HG03135 (cell line): Measurements from ENCODE around the gene ZNF735.
"Not testable (repeated sequence)": the region's sequence is repeated elsewhere in the genome, so short reads cannot be mapped to it uniquely, and the experiment has no call there.

Source experiments
- ATAC-seq: cut with Tn5 transposase; IDR thresholded peaks from one replicate; pipeline ENCODE4 v1.9.1; 2021; ENCODE audit warnings: mild to moderate bottlenecking, moderate library complexity; ENCODE audit not compliant: unreplicated experiment

ZNF735 gene

GRCh38 chr7:64206903-64207302, at the start of gene ZNF735:
TSS of gene ZNF735 (plus strand) at chr7:64207203. CDS start at chr7:64207203, 0 bp downstream.
- no peak for ATAC-seq

- not testable (repeated sequence) for ATAC-seq
Measured at GRCh38 chr7:64170974-64171373, 36.0 kb upstream of the ZNF735 start.

DNA sequence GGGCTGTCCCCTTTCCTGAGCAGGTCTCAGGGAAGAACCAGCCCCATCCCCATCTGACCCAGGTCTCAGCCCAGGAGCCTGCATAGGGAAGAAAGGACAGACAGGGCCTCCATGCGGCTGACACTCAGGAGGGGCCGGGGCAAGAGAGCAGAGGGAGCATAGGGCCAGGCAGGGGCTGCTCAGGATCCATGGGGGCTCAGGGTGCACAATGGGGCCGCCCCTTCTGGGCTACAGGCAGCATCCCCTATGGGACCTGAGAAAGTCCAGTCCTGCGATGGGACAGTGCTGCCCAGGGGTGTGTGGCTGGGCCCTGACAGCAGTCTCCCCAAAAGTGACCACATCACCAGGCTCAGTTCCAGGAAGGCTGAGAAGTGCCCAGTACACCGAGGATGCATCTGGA, 32.7 kb upstream of the ZNF735 start:
- no peak for ATAC-seq

DNA sequence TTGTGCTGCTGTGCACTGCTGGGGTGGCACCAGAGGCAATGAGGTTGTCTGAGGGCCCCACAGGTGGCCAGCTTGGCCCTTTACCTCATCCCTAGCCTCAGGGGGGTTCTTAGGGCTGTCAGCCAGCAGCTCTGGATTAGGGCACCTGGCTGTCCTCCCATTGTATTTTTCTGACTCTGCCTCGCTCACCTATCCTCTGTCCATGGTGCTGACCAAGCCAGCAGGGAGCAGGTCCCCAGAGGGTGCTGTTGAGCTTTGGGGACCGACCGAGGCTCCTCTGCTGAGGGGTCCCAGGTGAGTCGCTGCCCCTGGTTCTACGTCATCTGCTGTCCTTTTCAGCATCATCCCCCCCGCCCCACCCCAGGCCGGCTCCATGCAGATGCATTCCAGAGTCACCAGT, 32.1 kb upstream of the ZNF735 start:
- no peak for ATAC-seq

DNA sequence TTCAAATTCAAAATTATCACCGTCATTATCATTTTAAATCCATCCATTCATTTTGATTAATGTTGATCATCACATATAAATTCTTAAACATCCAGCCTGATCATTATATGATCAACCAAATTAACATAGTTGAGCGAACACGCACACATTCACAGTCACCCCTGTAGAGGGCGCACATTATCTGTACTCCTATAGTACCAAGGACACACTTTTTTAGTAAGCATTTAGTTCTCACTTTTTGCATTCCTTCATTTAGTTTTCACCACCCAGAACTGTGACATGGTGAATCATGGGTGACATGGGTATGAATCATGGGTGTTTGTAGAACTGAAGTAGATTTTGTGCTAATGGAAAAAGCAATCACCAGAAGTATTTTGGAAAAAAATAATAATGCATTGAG, 26.0 kb upstream of the ZNF735 start:
- ATAC-seq: no peak

GRCh38 chr7:64181586-64181985, 25.4 kb upstream of the ZNF735 start:
- ATAC-seq: no peak

DNA sequence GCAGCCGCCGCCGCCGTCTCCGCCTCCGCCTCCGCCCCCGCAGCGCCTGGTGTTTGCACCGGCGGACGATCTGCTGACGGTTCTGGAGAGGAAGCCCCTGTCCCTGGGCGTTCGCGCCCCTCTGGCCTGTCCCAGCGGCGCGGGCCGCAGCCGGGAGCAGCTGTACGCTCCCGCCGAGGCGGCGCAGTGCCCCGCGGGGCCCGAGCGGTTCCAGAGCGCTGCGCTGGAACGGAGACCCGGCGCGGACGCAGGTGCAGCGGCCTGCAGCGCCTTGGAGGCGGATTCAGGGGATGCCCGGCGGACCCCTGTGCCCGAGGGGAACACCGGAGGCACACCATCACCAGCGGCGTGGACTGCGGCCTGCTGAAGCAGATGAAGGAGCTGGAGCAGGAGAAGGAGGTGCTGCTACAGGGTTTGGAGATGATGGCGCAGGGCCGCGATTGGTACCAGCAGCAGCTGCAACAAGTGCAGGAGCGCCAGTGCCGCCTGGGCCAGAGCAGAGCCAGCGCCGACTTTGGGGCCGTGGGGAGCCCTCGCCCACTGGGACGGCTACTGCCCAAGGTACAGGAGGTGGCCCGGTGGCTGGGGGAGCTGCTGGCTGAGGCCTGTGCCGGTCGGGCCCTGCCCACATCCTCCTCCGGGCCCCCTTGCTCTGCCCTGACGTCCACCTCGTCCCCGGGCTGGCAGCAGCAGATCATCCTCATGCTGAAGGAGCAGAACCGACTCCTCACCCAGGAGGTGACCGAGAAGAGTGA, 24.8 kb upstream of the ZNF735 start:
- ATAC-seq: no peak

GRCh38 chr7:64183126-64183742, 23.8 kb upstream of the ZNF735 start:
- no peak for ATAC-seq

DNA sequence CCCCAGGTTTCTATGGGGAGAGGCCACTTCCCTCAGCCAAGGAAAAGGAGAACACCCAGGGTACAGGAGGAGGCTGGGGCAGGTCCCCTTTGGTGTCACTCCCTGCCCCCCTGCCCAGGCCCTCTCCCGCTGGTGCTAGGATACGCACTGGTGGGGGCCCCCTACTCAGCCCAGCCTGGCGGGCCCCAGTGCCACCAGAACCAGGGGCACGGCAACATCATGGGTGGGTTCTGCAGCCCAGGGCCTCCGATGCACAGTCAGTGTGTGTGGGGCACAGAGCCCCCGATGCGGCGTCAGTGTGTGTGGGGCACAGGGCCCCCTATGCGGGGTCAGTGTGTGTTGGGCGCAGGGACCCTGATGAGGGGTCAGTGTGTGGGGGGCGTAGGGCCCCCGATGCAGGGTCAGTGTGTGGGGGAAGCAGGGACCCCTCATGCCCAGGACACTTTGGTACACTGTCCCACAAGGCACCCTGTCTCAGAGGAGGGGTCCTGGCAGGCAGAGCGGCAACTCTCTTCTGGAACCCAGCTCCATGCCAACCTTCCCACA, 23.1 kb upstream of the ZNF735 start:
- ATAC-seq: no peak

DNA sequence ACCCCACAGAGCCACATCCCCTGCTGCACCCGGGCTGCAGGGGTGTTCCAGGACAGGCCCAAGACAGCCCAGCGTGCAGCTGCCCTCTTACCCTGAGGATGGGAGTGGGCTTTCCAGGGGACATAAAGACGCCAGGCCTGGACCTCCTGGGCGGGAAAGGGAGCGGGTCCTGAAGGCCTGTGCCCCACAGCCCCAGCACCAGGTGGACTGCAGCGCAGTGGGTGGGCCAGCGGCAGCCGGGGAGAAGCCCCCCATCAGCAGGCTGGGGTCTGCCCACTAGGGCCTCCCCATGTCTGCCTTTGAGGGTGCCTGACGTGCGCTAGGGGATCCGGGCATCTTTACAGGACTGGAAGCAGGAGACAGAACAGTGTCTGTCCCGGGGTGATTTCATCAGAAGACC, 22.6 kb upstream of the ZNF735 start:
- ATAC-seq: no peak

GRCh38 chr7:64187408-64187807, 19.6 kb upstream of the ZNF735 start:
- no peak for ATAC-seq

DNA sequence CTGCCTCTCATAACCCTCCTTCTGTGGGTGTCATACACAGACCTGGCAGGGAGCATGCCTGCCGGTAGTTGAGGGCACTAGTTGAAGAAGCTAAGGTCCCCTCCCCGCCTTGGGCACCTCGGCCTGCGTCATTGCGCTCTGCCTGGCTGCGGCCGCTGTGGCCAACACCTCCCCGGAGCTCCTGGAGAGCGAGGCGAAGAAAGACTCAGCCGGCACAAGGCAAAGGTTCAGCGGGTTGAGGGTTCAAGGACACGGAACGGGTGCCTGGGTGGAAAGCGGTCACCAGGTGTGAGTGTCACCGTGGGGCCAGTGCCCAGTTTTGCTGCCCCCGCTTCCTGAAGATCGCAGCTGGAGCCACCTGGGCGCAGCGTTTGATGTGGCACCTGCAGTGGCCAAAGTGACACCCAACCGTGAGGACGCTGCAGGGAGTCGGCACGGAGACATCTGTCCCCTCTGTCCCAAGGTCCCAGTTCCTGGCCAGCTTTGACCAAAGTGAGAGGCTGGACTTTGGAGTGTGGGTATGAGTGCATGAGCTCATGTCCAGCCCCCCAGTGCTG, 14.8 kb upstream of the ZNF735 start:
- no peak for ATAC-seq

DNA sequence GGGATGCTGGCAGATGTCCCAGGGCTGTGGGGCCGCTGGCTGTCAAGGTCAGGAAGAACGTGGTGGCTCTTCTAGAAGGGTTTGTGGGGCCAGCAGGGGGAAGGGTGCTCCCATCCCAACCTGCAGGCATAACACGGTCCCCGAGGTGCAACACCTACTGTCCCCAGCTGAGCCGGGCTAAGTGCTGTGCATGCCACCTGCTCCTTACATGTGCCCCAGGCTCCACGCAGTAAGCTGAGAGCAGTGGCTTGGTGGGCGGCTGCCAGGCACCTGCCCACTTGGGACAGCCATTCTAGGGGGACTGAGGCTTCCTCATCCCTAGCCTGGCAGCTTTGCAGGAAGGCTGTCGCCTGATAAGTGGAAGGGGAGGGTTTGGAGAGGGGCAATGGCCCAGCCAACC, 14.2 kb upstream of the ZNF735 start:
- ATAC-seq: no peak

GRCh38 chr7:64219710-64220298, 12.8 kb downstream of the ZNF735 start:
- ATAC-seq: not testable (repeated sequence)

DNA sequence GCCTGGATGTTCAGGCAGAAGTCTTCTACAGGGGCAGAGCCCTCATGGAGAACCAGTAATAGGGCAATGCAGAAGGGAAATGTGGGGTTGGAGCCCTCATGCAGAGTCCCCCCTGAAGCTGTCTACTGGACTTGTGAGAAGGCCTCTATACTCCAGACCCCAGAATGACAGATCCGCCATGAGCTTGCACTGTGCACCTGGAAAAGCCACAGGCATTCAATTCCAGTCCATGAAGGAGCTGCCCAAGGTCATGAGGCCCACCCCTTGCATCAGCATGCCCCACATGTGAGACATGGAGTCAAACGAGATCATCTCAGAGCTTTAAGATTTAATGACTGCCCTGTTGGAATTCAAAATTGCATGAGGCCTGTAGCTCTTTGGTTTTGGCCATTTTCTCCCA, 16.4 kb downstream of the ZNF735 start:
- no peak for ATAC-seq

GRCh38 chr7:64228174-64228573, 21.2 kb downstream of the ZNF735 start, which contains the start of gene ZNF679:
TSS of gene ZNF679 (plus strand) at chr7:64228474. CDS start at chr7:64249118, 20,644 bp downstream.
- ATAC-seq: not testable (repeated sequence)

DNA sequence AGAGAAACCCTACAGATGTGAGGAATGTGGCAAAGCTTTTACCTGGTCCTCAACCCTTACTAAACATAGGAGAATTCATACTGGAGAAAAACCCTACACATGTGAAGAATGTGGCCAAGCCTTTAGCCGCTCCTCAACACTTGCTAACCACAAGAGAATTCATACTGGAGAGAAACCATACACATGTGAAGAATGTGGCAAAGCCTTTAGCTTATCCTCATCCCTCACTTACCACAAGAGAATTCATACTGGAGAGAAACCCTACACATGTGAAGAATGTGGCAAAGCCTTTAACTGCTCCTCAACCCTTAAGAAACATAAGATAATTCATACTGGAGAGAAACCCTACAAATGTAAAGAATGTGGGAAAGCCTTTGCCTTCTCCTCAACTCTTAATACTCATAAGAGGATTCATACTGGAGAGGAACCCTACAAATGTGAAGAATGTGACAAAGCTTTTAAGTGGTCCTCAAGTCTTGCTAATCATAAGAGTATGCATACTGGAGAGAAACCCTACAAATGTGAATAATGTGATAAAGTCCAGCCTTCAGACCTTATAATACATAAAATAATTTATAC, 59.4 kb downstream of the ZNF735 start:
- no peak for ATAC-seq
